Mucosa of descending colon (tissue), 3 donors: ENCODE data around the gene MPP3. TPM values are rescaled to one million over a fixed set of nuclear protein-coding genes. Genes with fewer than 3 reads are reported as not detected.
A peak's percentile ranks its signal among the peaks of the same experiment; 100 is the strongest.
"Not testable (repeated sequence)": the region's sequence is repeated elsewhere in the genome, so short reads cannot be mapped to it uniquely, and the experiment has no call there.

Source experiments
- ATAC-seq: fragments of 200-7000 bp; cut with Tn5 transposase; one replicate; pipeline ENCODE4 v1.9.1; 2020; ENCODE audit warnings: mild to moderate bottlenecking, moderate library complexity
- DNase-seq, 3 donors: peaks; one replicate each; pipeline ENCODE4 v3.0.0-alpha.2; 2020
- H3K36me3 ChIP-seq: fragments of 200-600 bp; one replicate; pipeline ENCODE4 v1.8.0; 2021; ENCODE audit warnings: low read depth, mild to moderate bottlenecking
- H3K4me1 ChIP-seq: fragments of 200-600 bp; one replicate; pipeline ENCODE4 v1.8.0; 2021; ENCODE audit warnings: low read depth, mild to moderate bottlenecking
- H3K4me3 ChIP-seq: fragments of 200-600 bp; one replicate; pipeline ENCODE4 v1.8.0; 2021; ENCODE audit warnings: mild to moderate bottlenecking
- H3K9me3 ChIP-seq: fragments of 200-600 bp; one replicate; pipeline ENCODE4 v1.8.0; 2021; ENCODE audit warnings: mild to moderate bottlenecking
- CTCF ChIP-seq: fragments of 200-600 bp; IDR thresholded peaks from one replicate; pipeline ENCODE4 v1.8.0; 2022; ENCODE audit warnings: antibody characterized with exemption, mild to moderate bottlenecking
- intact Hi-C, 2 donors: fragments of 100-400 bp; cut with DNase I in 1 of 2; cut with micrococcal nuclease in 1 of 2; formaldehyde crosslinking; loops; one replicate each; pipeline versions ENCODE4 v1.11.0 to v1.11.1; 2022; cut with DNase I, micrococcal nuclease
- total RNA-seq, 3 donors: library from RNA; stranded (reverse); fragmentation: NEBNext Ultra II Directional in 2 of 3; extraction: Animal tissue kit (Norgen Biotek cat#: 25700) in 2 of 3; gene quantifications; one replicate each; pipeline versions ENCODE4 v1.2.1 to v1.2.4, GENCODE V29; 2021 to 2023
- donor health status: DM: no; HTN: no; CAD: no; lungs with moderate emphysema.
- donor health status: DM: no; HTN: no; CAD: no.
- donor health status: DM: no; HTN: yes; CAD: no.

MPP3 gene
- total RNA-seq, 3 donors from 2014 or later = 1.8 to 8.6 (median 3.7) TPM

- Histone ChIP-seq H3K4me3 (no peak overlapping the region), H3K36me3 (no peaks in the 10 kb centered on the region), H3K4me1 (no peaks in the 10 kb centered on the region), H3K9me3 (no peaks in the 10 kb centered on the region)
- ATAC-seq = no peak
- TF ChIP-seq CTCF = no peak
- DNase-seq = no peak
- intact Hi-C loops = no loop called here
These were observed 24.9 kb downstream of the MPP3 start for GRCh38 chr17:43808076-43808475.

GRCh38 chr17:43805117-43805516, 27.8 kb downstream of the MPP3 start:
- no peak for ATAC-seq

DNA sequence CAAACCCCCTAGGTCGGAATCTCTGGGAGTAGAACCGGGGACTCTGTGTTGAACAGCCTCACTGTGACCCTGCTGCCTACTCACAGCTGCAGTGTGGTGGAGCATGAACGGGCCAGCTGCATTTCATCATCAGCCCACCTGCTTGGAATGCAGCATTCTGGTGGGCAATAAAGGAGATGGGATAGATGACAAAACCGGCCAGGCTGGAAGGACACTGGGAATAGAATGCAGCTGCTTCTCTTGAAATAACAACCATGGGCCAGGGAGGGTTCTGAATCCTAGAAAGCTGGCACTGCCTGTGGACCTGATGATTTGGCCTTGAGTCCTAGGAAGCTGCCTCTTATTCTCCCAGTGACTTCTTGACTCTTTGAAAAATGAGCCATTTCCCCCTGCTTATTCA, 29.2 kb downstream of the MPP3 start:
- Histone ChIP-seq H3K4me1 (no peaks in the 10 kb centered on the region), H3K4me3 (no peak overlapping the region), H3K9me3 (no peaks in the 10 kb centered on the region), H3K36me3 (no peaks in the 10 kb centered on the region)
- ATAC-seq (no peak), DNase-seq (no peak)
- TF ChIP-seq CTCF = no peak
- intact Hi-C loops = no loop called here

More at GRCh38 chr17:43805117-43805516, 27.8 kb downstream of the MPP3 start:
- Histone ChIP-seq H3K4me3 (no peak overlapping the region), H3K4me1 (no peaks in the 10 kb centered on the region), H3K9me3 (no peaks in the 10 kb centered on the region), H3K36me3 (no peaks in the 10 kb centered on the region)
- no peak for TF ChIP-seq CTCF
- intact Hi-C loops = no loop called here
- no peak for DNase-seq

DNA sequence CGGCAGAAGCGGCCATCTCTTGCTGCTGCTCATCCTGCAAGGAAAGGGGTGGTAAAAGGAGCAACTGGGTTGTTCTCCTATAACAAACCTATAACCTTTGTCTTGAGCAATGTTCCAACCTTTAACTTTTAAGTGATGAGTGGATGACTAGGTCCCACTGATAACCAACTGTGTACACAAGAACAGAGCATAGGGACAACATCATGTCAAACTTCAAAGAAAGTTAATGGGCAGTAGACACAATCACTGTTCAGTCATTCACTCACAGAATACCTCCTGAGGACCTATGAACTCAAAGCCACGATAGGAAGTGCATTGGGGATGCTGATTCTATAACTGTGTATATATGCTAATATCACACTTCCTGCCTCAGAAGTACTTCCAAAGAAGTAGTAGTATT, 31.1 kb downstream of the MPP3 start:
- H3K36me3 ChIP-seq = no peaks in the 10 kb centered on the region
- DNase-seq = no peak
- no peaks in the 10 kb centered on the region for H3K9me3 ChIP-seq
- no peak for ATAC-seq
- no peak for TF ChIP-seq CTCF
- H3K4me1 ChIP-seq = no peaks in the 10 kb centered on the region
- no peak overlapping the region for H3K4me3 ChIP-seq
- intact Hi-C loops = no loop called here

GRCh38 chr17:43800736-43801135, 32.2 kb downstream of the MPP3 start:
- H3K9me3 ChIP-seq = no peaks in the 10 kb centered on the region
- H3K36me3 ChIP-seq = no peaks in the 10 kb centered on the region
- no peak overlapping the region for H3K4me3 ChIP-seq
- intact Hi-C loops = no loop called here
- no peaks in the 10 kb centered on the region for H3K4me1 ChIP-seq
- ATAC-seq (no peak), DNase-seq (no peak)
- no peak for TF ChIP-seq CTCF

DNA sequence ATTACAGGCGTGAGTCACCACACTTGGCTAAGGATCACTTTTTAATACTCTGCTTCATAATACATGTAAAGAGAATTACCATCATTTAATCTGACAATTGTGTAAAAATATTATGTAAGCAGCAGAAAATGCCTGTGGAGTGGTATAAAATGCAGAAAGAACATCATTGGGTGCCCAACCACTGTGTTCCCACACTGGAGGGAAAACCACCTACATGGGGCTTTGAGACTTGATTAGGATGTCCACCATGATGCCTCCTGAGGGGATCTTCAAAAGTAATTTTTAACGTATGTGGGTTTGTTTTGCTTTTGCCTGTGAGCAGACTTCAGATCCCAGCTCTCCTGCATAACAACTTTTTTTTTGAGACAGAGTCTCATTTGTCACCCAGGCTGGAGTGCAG, 33.9 kb downstream of the MPP3 start:
- no peak for TF ChIP-seq CTCF
- intact Hi-C loops = no loop called here
- H3K36me3 ChIP-seq = no peaks in the 10 kb centered on the region
- ATAC-seq (no peak), DNase-seq (no peak)
- H3K4me1 ChIP-seq = no peaks in the 10 kb centered on the region
- no peaks in the 10 kb centered on the region for H3K9me3 ChIP-seq
- H3K4me3 ChIP-seq = no peak overlapping the region

DNA sequence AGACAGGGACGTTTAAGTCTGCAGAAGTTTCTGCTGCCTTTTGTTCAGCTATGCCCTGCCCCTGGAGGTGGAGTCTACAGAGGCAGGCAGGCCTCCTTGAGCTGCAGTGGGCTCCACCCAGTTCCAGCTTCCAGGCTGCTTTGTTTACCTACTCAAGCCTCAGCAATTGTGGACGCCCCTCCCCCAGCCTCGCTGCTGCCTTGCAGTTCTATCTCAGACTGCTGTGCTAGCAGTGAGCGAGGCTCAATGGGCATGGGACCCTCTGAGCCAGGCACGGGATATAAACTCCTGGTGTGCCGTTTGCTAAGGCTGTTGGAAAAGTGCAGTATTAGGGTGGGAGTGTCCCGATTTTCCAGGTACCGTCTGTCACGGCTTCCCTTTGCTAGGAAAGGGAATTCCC, 34.9 kb downstream of the MPP3 start:
- H3K4me1 ChIP-seq, ATAC-seq, H3K9me3 ChIP-seq, H3K4me3 ChIP-seq, H3K36me3 ChIP-seq, intact Hi-C loops: not testable (repeated sequence)
- peak in 2 of 3 donors; percentile 53 to 69 for DNase-seq

DNA sequence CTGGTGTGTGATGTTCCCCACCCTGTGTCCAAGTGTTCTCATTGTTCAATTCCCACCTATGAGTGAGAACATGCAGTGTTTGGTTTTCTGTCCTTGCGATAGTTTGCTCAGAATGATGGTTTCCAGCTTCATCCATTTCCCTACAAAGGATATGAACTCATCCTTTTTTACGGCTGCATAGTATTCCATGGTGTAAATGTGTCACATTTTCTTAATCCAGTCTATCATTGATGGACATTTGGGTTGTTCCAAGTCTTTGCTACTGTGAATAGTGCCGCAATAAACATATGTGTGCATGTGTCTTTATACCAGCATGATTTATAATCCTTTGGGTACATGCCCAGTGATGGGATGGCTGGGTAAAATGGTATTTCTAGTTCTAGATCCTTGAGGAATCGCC, 40.3 kb downstream of the MPP3 start:
- H3K4me3 ChIP-seq, ATAC-seq, intact Hi-C loops, H3K4me1 ChIP-seq, H3K9me3 ChIP-seq, H3K36me3 ChIP-seq, DNase-seq: not testable (repeated sequence)
